ENCODE data around the gene DRAP1. TPM values are rescaled to one million over a fixed set of nuclear protein-coding genes. Genes with fewer than 3 reads are reported as not detected.

DRAP1 gene
- total and polyA plus RNA-seq, 2 experiments from 2014 or later = 307 to 533 TPM

DNA sequence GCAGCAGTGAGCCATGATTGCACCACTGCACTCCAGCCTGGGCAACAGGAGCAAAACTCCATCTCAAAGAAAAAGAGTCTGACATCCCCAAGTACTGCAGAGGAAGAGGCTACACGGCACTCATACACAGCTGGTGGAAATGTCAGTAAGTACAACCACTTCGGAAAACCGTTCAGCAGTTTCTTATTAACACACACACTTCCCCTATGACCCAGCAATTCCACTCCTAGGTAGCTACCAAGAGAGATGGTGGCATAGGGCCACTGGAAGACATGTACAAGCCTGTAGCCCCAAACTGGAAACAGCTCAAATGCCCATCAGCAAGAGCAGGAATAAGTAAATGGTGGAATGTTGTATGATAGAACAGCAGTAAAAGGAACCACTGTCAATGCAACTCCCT, 3.3 kb downstream of the DRAP1 start:
- no peak for DNase-seq
- Histone ChIP-seq H4K20me1 (ENCODE audit: insufficient read depth) (no peaks in the 10 kb centered on the region), H3K4me1 (ENCODE audit: insufficient read depth) (peaks cover 13% of the 10 kb centered on the region), H3K9ac (no peak overlapping the region), H3K9me3 (ENCODE audit: low read depth) (no peaks in the 10 kb centered on the region), H3K4me2 (ENCODE audit: unreplicated experiment) (no peak overlapping the region), H3K27ac (no peak overlapping the region), H3K36me3 (ENCODE audit: low read depth) (peaks cover 19% of the 10 kb centered on the region; the same call in 1 of the 2 replicates), H3K27me3 (replicated peaks; ENCODE audit: insufficient read depth) (no peaks in the 10 kb centered on the region), H3K4me3 (no peak overlapping the region), H3K79me2 (ENCODE audit: insufficient read depth) (peaks cover 54% of the 10 kb centered on the region), H3F3A (ENCODE audit: insufficient read depth) (peaks cover 40% of the 10 kb centered on the region), H3K9me2 (ENCODE audit: insufficient read depth) (no peaks in the 10 kb centered on the region), H2AFZ (no peak overlapping the region)
- WGBS, 2 experiments (ENCODE audit: low coverage in 1 of 2, low lambda C conversion rate in 2 of 2, missing lambda C conversion rate in 2 of 2) = 67 to 68% methylated on average over 3 of the region's 3 CpGs
- TF ChIP-seq EZH2phosphoT487 (IDR thresholded peaks at IDR 0.05; ENCODE audit: insufficient read depth, low read depth) = no peak
- no peak for TF ChIP-seq EZH2 (IDR thresholded peaks at IDR 0.05; ENCODE audit: insufficient read depth, poor library complexity, severe bottlenecking)
- in situ Hi-C loops (cut with MboI) = no loop called here

- no peak overlapping the region for H3K27ac ChIP-seq
- H3K4me2 ChIP-seq (ENCODE audit: unreplicated experiment) = no peak overlapping the region
- DNase-seq = no peak
- no peak overlapping the region for H3K9ac ChIP-seq
- H3K9me3 ChIP-seq (ENCODE audit: low read depth) = no peaks in the 10 kb centered on the region
- no peaks in the 10 kb centered on the region for H3K27me3 ChIP-seq (replicated peaks; ENCODE audit: insufficient read depth)
- no peaks in the 10 kb centered on the region for H3K9me2 ChIP-seq (ENCODE audit: insufficient read depth)
- H3F3A ChIP-seq (ENCODE audit: insufficient read depth) = peaks cover 39% of the 10 kb centered on the region
- TF ChIP-seq EZH2 (IDR thresholded peaks at IDR 0.05; ENCODE audit: insufficient read depth, poor library complexity, severe bottlenecking) (no peak), EZH2phosphoT487 (IDR thresholded peaks at IDR 0.05; ENCODE audit: insufficient read depth, low read depth) (no peak)
- peaks cover 32% of the 10 kb centered on the region for H3K79me2 ChIP-seq (ENCODE audit: insufficient read depth)
- 47 to 50% methylated on average over 2 of the region's 2 CpGs for WGBS, 2 experiments (ENCODE audit: low coverage in 1 of 2, low lambda C conversion rate in 2 of 2, missing lambda C conversion rate in 2 of 2)
- in situ Hi-C loops (cut with MboI) = no loop called here
- peaks cover 19% of the 10 kb centered on the region; the same call in 1 of the 2 replicates for H3K36me3 ChIP-seq (ENCODE audit: low read depth)
- H3K4me3 ChIP-seq = no peak overlapping the region
- H2AFZ ChIP-seq = no peak overlapping the region
- no peaks in the 10 kb centered on the region for H4K20me1 ChIP-seq (ENCODE audit: insufficient read depth)
- H3K4me1 ChIP-seq (ENCODE audit: insufficient read depth) = peaks cover 6% of the 10 kb centered on the region; the same call in 1 of the 2 replicates
These were observed 6.2 kb downstream of the DRAP1 start for GRCh38 chr11:65925397-65925796.

DNA sequence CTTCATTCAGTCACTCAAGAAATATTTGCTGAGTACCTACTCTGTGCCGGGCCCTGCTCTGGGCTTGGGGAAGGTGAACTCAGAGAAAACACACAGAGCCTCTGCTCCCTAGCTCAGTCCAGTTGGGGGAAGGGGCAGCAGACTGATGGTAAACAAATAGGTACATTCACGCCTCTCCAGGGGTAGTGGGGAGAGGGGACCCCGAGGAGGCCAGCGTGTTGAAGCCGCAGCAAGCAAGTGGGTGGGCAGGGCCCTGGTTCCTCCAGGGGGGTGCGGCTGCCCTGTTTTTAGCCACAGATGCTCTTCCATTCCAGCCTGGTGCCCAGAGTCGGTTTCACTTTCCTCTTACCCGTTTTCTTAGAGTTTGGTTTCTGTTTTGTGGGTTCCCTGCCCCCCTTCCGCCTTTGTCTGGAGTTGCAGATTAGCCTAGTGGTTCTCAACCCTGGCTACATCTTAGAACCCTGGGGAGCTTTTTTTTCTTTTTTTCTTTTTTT, 8.7 kb downstream of the DRAP1 start:
- peak; percentile 31 for DNase-seq
- H3F3A ChIP-seq (ENCODE audit: insufficient read depth) = peaks cover 32% of the 10 kb centered on the region

GRCh38 chr11:65928667-65929066, 9.4 kb downstream of the DRAP1 start:
- WGBS, 2 experiments (ENCODE audit: low coverage in 1 of 2, low lambda C conversion rate in 2 of 2, missing lambda C conversion rate in 2 of 2) = 88 to 92% methylated on average over 6 of the region's 6 CpGs
- TF ChIP-seq EZH2phosphoT487 (IDR thresholded peaks at IDR 0.05; ENCODE audit: insufficient read depth, low read depth) = no peak
- no peak for TF ChIP-seq EZH2 (IDR thresholded peaks at IDR 0.05; ENCODE audit: insufficient read depth, poor library complexity, severe bottlenecking)
- no peak for DNase-seq
- no peaks in the 10 kb centered on the region for H3K79me2 ChIP-seq (ENCODE audit: insufficient read depth)
- no peak overlapping the region for H3K9ac ChIP-seq
- H2AFZ ChIP-seq = no peak overlapping the region
- in situ Hi-C loops (cut with MboI) = no loop called here
- no peak overlapping the region for H3K4me3 ChIP-seq
- no peak overlapping the region for H3K4me2 ChIP-seq (ENCODE audit: unreplicated experiment)
- no peaks in the 10 kb centered on the region for H3K36me3 ChIP-seq (ENCODE audit: low read depth)
- H3K27ac ChIP-seq = no peak overlapping the region
- H3K9me3 ChIP-seq (ENCODE audit: low read depth) = no peaks in the 10 kb centered on the region
- no peaks in the 10 kb centered on the region for H3K27me3 ChIP-seq (replicated peaks; ENCODE audit: insufficient read depth)
- H4K20me1 ChIP-seq (ENCODE audit: insufficient read depth) = no peaks in the 10 kb centered on the region
- no peaks in the 10 kb centered on the region for H3K4me1 ChIP-seq (ENCODE audit: insufficient read depth)
- no peaks in the 10 kb centered on the region for H3K9me2 ChIP-seq (ENCODE audit: insufficient read depth)
- peaks cover 25% of the 10 kb centered on the region for H3F3A ChIP-seq (ENCODE audit: insufficient read depth)

More for the DNA sequence above, 8.7 kb downstream of the DRAP1 start:
- Histone ChIP-seq H3K4me2 (ENCODE audit: unreplicated experiment) (no peak overlapping the region), H3K27ac (no peak overlapping the region), H3K9ac (no peak overlapping the region), H3K4me1 (ENCODE audit: insufficient read depth) (no peaks in the 10 kb centered on the region), H3K9me2 (ENCODE audit: insufficient read depth) (no peaks in the 10 kb centered on the region), H3K9me3 (ENCODE audit: low read depth) (no peaks in the 10 kb centered on the region), H3K4me3 (no peak overlapping the region), H4K20me1 (ENCODE audit: insufficient read depth) (no peaks in the 10 kb centered on the region), H3K36me3 (ENCODE audit: low read depth) (peaks cover 7% of the 10 kb centered on the region; the same call in 1 of the 2 replicates), H3K27me3 (replicated peaks; ENCODE audit: insufficient read depth) (no peaks in the 10 kb centered on the region), H2AFZ (no peak overlapping the region), H3K79me2 (ENCODE audit: insufficient read depth) (peaks cover 7% of the 10 kb centered on the region)
- WGBS, 2 experiments (ENCODE audit: low coverage in 1 of 2, low lambda C conversion rate in 2 of 2, missing lambda C conversion rate in 2 of 2) = 51 to 54% methylated on average over 9 of the region's 9 CpGs
- in situ Hi-C loops (cut with MboI) = no loop called here
- TF ChIP-seq EZH2 (IDR thresholded peaks at IDR 0.05; ENCODE audit: insufficient read depth, poor library complexity, severe bottlenecking) (no peak), EZH2phosphoT487 (IDR thresholded peaks at IDR 0.05; ENCODE audit: insufficient read depth, low read depth) (no peak)
